Measurements from ENCODE around the gene HOXB8.
A peak's percentile ranks its signal among the peaks of the same experiment; 100 is the strongest.

The HOXB8 gene

GRCh38 chr17:48624544-48625494 is 9.7 kb upstream of the HOXB8 start:
- no peak for DNase-seq (ENCODE audit: low read depth, low spot score)

GRCh38 chr17:48624118-48624517 is 9.0 kb upstream of the HOXB8 start:
- DNase-seq (ENCODE audit: low read depth, low spot score), result no peak

GRCh38 chr17:48623583-48623982 is 8.5 kb upstream of the HOXB8 start:
- no peak for DNase-seq (ENCODE audit: low read depth, low spot score)

GRCh38 chr17:48622857-48623256 is 7.8 kb upstream of the HOXB8 start:
- no peak for DNase-seq (ENCODE audit: low read depth, low spot score)

- DNase-seq (ENCODE audit: low read depth, low spot score), result no peak
Observed at GRCh38 chr17:48621410-48622392, 6.6 kb upstream of the HOXB8 start.

GRCh38 chr17:48620461-48621139 is 5.5 kb upstream of the HOXB8 start:
- DNase-seq (ENCODE audit: low read depth, low spot score), result no peak

- DNase-seq (ENCODE audit: low read depth, low spot score), result no peak
Observed at GRCh38 chr17:48619826-48620449, 4.8 kb upstream of the HOXB8 start.

GRCh38 chr17:48618256-48618896 is 3.3 kb upstream of the HOXB8 start:
- peak; percentile 58 for DNase-seq (ENCODE audit: low read depth, low spot score)

- DNase-seq (ENCODE audit: low read depth, low spot score), result no peak
Observed at GRCh38 chr17:48617471-48618255, 2.6 kb upstream of the HOXB8 start.

GRCh38 chr17:48616717-48617470 is 1.8 kb upstream of the HOXB8 start:
- no peak for DNase-seq (ENCODE audit: low read depth, low spot score)

- no peak for DNase-seq (ENCODE audit: low read depth, low spot score)
Observed at GRCh38 chr17:48615963-48616716, 1.0 kb upstream of the HOXB8 start.

GRCh38 chr17:48613862-48614694 is 1.0 kb downstream of the HOXB8 start:
- no peak for DNase-seq (ENCODE audit: low read depth, low spot score)

GRCh38 chr17:48612854-48613691 is 2.0 kb downstream of the HOXB8 start:
- DNase-seq (ENCODE audit: low read depth, low spot score), result no peak

GRCh38 chr17:48612456-48612853 is 2.6 kb downstream of the HOXB8 start:
- DNase-seq (ENCODE audit: low read depth, low spot score), result no peak

GRCh38 chr17:48611681-48612455 is 3.2 kb downstream of the HOXB8 start:
- DNase-seq (ENCODE audit: low read depth, low spot score), result no peak

- no peak for DNase-seq (ENCODE audit: low read depth, low spot score)
Observed at GRCh38 chr17:48611213-48611612, 3.9 kb downstream of the HOXB8 start.

All from activated naive CD8-positive, alpha-beta T cell treated with anti-CD3 and anti-CD28 coated beads, Interleukin-2, amount 50 U/mL, for 16 hours (primary cell).